ENCODE measurements around the gene LYRM4.
"Not testable (repeated sequence)": the region's sequence is repeated elsewhere in the genome, so short reads cannot be mapped to it uniquely, and the experiment has no call there.

Gene LYRM4

GRCh38 chr6:5121956-5122355 lies 138.8 kb downstream of the LYRM4 start:
- DNase-seq (ENCODE audit: low spot score) = no peak

- no peak for DNase-seq (ENCODE audit: low spot score)
Measured at GRCh38 chr6:5121479-5121878, 139.3 kb downstream of the LYRM4 start.

- not testable (repeated sequence) for DNase-seq (ENCODE audit: low spot score)
Measured at GRCh38 chr6:5120543-5120942, 140.2 kb downstream of the LYRM4 start.

- no peak for DNase-seq (ENCODE audit: low spot score)
Measured at GRCh38 chr6:5120011-5120410, 140.7 kb downstream of the LYRM4 start.

- DNase-seq (ENCODE audit: low spot score) = no peak
Measured at GRCh38 chr6:5119090-5119951, 141.4 kb downstream of the LYRM4 start.

GRCh38 chr6:5116243-5116991 lies 144.3 kb downstream of the LYRM4 start:
- DNase-seq (ENCODE audit: low spot score) = no peak

- DNase-seq (ENCODE audit: low spot score) = no peak
Measured at GRCh38 chr6:5115168-5115567, 145.6 kb downstream of the LYRM4 start.

GRCh38 chr6:5113096-5113495 lies 147.7 kb downstream of the LYRM4 start:
- no peak for DNase-seq (ENCODE audit: low spot score)

- no peak for DNase-seq (ENCODE audit: low spot score)
Measured at GRCh38 chr6:5112066-5112799, 148.5 kb downstream of the LYRM4 start.

- DNase-seq (ENCODE audit: low spot score) = no peak
Measured at GRCh38 chr6:5111626-5112025, 149.1 kb downstream of the LYRM4 start.

- DNase-seq (ENCODE audit: low spot score) = no peak
Measured at GRCh38 chr6:5110246-5110645, 150.5 kb downstream of the LYRM4 start.

GRCh38 chr6:5109436-5109835 lies 151.3 kb downstream of the LYRM4 start:
- DNase-seq (ENCODE audit: low spot score) = no peak

- no peak for DNase-seq (ENCODE audit: low spot score)
Measured at GRCh38 chr6:5108536-5109150, 152.1 kb downstream of the LYRM4 start.

- DNase-seq (ENCODE audit: low spot score) = no peak
Measured at GRCh38 chr6:5108068-5108467, 152.7 kb downstream of the LYRM4 start.

- DNase-seq (ENCODE audit: low spot score) = no peak
Measured at GRCh38 chr6:5107341-5107740, 153.4 kb downstream of the LYRM4 start.

GRCh38 chr6:5105146-5105545 lies 155.6 kb downstream of the LYRM4 start:
- DNase-seq (ENCODE audit: low spot score) = no peak

GRCh38 chr6:5104667-5105066 lies 156.1 kb downstream of the LYRM4 start:
- DNase-seq (ENCODE audit: low spot score) = no peak

- no peak for DNase-seq (ENCODE audit: low spot score)
Measured at GRCh38 chr6:5103250-5103649, 157.5 kb downstream of the LYRM4 start.

- DNase-seq (ENCODE audit: low spot score) = no peak
Measured at GRCh38 chr6:5102267-5102970, 158.3 kb downstream of the LYRM4 start.

- no peak for DNase-seq (ENCODE audit: low spot score)
Measured at GRCh38 chr6:5100806-5101205, 159.9 kb downstream of the LYRM4 start.

- no peak for DNase-seq (ENCODE audit: low spot score)
Measured at GRCh38 chr6:5099537-5099936, 161.2 kb downstream of the LYRM4 start.

All from pons (tissue), 1 donor.